NCI-H2227 treated with DMSO at 0.1 percent for 48 hours (cell line): ENCODE results near the gene BLTP3A.

Experiments
- DNase-seq: peaks from one replicate; lab custom pipeline; 2025; lab: John Stamatoyannopoulos, UW

The BLTP3A gene

DNA sequence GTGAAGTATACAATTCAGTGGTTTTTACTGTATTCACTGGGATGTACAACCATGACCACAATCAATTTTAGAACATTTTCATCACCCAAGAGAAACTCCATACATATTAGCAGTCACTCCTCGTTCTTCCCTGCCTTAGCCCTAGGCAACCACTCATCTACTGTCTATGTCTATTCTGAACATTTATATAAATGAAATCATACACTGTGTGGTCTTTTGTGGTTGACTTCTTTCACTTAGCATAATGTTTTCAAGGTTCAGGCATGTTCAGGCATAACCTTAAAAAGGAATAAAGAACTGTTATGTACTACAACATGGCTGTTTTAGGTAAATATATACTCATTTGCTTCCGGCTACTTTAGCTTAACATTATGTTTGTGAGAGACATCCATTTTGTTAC, 37.3 kb downstream of the BLTP3A start:
- DNase-seq: no peak

DNA sequence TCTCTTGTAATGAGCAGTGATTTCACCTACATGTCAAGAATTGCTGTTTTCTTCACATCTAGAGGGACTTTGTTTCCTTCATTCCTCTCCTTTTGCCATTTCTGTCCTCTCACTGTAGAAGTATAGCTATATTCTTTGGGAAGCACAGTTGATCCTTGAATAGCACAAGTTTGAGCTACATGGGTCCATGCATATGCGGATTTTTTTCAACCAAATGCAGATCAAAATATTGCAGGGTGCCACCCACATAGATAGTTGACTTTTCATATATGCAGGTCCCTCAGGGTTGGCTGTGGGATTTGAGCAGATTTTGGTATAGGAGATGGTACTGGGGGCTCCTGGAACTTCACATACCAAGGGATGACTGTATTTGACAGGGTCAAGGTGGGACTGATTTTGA, 41.1 kb downstream of the BLTP3A start:
- no peak for DNase-seq

DNA sequence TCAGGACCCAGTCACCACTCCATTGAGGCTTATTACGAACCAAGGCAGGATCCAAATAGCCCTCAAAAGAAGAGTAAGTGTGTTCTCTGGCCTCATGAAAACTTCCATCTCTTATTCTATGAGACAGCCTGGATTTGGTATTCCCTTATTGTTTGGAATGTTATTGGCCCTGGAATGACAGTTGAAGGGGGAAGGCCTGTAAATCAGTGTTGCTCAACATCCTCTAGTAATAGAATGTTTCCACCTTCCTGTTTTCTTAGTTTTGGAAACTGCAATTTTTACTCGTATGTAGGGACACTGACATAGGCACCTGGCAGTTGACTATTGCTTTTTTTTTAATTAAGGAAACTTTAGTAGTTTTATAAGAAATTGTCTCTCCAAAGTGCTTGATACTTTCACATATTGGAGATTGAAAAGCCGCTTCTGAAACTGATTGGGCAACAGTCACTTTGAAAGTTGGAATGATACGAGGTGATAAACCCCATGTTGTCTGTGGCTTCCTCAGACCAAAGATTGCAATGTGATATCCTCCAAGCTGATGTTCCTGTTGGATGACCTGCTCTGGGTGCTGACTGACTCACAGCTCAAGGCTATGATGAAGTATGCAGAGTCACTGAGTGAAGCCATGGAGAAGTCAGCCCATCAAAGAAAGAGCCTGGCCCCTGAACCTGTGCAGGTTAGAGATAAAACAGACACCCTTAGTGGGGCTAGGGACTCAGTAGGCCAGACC, 43.1 kb downstream of the BLTP3A start:
- no peak for DNase-seq

DNA sequence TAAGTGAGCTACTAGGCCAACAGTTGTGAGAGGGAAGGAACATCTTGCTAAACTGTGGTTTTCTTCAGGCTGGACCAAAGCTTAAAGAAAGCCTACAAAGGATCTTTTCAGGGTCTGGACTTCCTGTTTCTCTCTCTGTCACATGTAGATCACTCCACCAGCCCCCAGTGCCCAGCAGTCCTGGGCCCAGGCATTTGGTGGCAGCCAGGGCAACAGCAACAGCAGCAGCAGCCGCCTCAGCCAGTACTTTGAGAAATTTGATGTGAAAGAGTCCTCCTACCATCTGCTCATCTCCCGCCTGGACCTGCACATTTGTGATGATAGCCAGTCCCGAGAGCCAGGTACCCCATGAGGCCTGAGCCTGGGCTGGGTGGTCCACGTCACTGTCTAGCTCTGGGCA, 44.1 kb downstream of the BLTP3A start:
- DNase-seq: no peak

DNA sequence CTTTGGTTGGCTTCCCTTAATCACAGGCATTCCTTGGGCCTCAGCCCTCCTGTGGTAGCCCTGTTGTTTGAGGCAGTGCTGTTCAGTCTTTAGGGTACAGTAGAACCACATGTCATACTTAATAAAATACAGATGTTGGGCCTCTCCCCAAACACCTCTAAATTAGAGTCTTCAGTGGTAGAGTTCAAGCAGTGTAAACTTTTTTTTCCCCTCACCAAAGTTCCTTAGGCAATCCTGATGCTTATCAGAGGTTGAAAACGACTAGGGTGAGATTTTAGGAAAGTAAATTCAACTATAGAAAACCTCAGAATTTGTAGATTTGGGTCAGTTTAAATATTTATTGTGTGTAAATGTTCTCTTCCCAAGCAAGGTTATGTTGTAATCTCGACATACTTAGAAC, 44.6 kb downstream of the BLTP3A start:
- no peak for DNase-seq

DNA sequence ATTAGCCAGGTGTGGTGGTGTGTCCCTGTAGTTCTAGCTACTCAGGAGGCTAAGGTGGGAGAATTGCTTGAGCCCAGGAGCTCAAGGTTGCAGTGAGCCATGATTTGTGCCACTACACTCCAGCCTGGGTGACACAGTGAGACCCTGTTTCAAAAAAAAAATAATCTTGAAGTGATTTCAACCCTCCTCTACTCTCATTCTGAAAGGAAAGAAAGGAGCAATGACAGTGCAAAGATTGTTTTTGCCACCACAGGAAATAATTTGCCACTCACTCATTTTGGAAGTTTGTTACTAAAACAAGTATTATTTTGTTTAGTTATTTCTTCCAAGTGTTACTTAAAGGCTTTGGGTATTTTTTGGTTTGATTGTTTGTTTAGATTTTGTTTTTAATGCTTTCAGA, 45.6 kb downstream of the BLTP3A start:
- DNase-seq: no peak

DNA sequence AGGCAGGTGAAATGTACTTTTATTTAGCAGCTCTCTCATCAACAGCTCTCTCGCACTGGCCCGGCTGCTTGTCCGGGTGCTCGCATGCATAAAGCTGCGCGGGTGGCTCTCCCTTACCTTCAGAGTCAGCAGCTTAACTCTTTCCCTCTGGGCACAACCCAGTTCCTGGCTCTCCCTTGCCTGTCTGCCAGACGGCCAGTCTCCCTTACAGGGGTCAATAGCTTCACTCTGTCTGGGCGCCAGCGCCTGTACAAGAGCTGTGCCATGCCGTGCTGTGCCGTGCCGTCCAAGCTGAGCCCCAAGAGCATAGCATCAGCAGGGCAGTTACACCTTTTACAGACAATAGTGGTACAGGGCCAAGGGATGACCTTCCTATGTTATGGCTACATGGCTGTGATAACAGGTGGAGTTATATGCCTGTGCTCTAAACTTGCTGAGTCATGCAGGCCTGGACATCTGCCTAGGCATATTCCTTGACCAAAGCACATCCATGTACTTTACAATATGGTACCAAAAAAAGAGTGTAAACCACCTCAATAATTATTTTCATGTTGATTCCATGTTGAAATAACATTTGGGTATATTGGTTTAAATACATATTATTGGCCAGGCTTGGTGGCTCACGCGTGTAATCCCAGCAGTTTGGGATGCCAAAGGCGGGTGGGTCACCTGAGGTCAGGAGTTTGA, 47.9 kb downstream of the BLTP3A start:
- DNase-seq: no peak
